ENCODE data around the gene BRPF3.
"Not testable (repeated sequence)": the region's sequence is repeated elsewhere in the genome, so short reads cannot be mapped to it uniquely, and the experiment has no call there.

Gene BRPF3

GRCh38 chr6:36200154-36200891 lies 3.8 kb downstream of the BRPF3 start:
- no peak for DNase-seq (ENCODE audit: low spot score)

DNA sequence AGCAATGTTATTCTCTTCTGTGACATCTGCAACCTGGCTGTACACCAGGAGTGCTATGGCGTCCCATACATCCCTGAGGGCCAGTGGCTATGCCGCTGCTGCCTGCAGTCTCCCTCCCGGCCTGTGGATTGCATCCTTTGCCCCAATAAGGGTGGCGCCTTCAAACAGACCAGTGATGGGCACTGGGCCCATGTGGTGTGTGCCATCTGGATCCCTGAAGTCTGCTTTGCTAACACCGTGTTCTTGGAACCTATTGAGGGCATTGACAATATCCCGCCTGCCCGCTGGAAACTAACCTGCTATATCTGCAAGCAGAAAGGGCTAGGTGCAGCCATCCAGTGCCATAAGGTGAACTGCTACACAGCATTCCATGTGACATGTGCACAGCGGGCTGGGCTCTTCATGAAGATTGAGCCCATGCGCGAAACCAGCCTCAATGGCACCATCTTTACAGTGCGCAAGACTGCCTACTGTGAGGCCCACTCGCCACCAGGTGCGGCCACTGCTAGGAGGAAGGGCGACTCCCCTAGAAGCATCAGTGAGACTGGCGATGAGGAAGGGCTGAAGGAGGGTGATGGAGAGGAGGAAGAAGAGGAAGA lies 4.6 kb downstream of the BRPF3 start:
- DNase-seq (ENCODE audit: low spot score): no peak

GRCh38 chr6:36201612-36202011 lies 5.1 kb downstream of the BRPF3 start:
- no peak for DNase-seq (ENCODE audit: low spot score)

GRCh38 chr6:36202101-36202500 lies 5.6 kb downstream of the BRPF3 start:
- no peak for DNase-seq (ENCODE audit: low spot score)

- no peak for DNase-seq (ENCODE audit: low spot score)
These were observed 7.7 kb downstream of the BRPF3 start for GRCh38 chr6:36204068-36204753.

DNA sequence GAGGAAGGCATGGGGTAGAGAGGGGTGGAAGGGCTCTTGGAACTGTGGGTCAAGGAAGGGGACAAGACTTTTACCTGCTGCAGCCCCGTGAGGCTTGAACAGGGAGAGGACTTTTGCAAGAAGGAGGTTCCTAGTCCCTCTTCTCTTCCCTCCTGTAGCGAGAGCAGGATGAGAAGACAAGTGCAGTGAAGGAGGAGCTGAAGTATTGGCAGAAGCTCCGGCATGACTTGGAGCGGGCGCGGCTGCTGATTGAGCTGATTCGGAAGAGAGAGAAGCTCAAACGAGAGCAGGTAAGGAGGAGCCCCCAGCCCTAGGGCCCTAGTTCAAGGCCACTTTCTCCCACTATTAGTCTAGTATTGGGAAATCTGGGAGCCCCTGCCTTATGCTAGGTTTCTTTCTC lies 10.6 kb downstream of the BRPF3 start:
- DNase-seq (ENCODE audit: low spot score): no peak

DNA sequence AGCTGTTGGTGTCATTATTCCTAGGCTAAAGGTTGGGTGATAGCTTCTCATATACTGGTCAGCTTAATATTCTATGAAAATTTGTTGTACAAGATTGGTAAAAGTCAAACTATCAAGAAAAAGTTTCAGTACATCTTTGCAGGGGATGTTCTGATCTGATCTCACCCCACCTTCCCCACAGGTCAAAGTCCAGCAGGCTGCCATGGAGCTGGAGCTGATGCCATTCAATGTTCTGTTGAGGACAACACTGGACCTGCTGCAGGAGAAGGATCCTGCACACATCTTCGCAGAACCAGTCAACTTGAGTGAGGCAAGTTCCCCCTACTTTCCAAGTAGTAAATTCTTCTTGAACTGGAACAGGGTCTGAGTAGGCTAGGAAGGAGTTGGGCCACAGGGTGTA lies 13.1 kb downstream of the BRPF3 start:
- DNase-seq (ENCODE audit: low spot score): no peak

- no peak for DNase-seq (ENCODE audit: low spot score)
These were observed 13.6 kb downstream of the BRPF3 start for GRCh38 chr6:36210182-36210581.

GRCh38 chr6:36210886-36211595 lies 14.5 kb downstream of the BRPF3 start:
- DNase-seq (ENCODE audit: low spot score): no peak

DNA sequence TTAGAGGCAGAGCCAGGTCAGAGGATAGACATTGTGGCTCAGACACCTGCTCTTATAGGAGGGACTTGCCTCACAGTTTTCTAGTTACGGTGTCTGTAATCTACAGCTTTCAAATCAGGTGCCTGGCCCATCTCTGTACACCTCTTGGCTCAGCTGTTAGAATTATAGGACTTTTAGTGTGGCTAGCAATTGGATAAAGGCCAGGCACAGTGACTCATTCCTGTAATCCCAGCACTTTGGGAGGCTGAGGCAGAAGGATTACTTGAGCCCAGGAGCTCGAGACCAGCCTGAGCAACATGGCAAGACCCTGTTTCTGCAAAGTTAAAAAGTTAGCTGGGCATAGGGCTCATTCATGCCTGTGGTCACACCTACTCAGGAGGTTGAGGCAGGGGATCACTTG lies 20.0 kb downstream of the BRPF3 start:
- no peak for DNase-seq (ENCODE audit: low spot score)

GRCh38 chr6:36217188-36217587 lies 20.6 kb downstream of the BRPF3 start:
- no peak for DNase-seq (ENCODE audit: low spot score)

DNA sequence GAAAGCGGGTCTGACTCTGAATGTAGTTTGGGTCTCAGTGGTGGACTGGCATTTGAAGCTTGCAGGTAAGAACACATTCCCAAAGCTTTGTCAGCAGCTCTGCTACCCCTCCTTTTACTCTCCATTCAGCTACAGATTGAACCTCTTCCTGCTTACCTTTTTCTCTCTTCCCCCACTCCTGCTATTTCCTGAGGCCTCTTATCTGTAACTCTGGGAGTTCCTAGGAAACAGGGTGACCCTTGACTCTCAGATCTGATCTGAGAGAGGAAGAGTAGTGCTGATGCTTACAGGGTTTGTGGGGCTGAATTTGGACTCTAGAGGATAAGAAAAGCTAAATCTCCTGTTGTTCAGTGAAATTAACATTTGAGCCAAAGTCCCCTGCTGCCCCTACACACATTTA lies 21.4 kb downstream of the BRPF3 start:
- no peak for DNase-seq (ENCODE audit: low spot score)

DNA sequence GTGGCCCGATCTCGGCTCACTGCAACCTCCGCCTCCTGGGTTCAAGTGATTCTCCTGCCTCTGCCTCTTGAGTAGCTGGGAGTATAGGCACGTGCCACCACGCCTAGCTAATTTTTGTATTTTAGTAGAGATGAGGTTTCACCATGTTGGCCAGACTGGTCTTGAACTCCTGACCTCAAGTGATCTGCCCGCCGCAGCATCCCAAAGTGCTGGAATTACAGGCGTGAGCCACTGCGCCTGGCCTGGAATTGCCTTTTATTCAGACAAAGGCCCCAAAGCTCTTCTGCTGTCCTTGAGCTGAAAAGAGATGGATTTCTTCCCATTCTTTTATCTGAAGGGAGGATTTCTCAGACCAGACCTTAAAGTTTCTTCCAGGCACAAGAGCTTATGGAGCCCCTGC lies 22.0 kb downstream of the BRPF3 start:
- not testable (repeated sequence) for DNase-seq (ENCODE audit: low spot score)

GRCh38 chr6:36219081-36219480 lies 22.5 kb downstream of the BRPF3 start:
- DNase-seq (ENCODE audit: low spot score): no peak

GRCh38 chr6:36220226-36220625 lies 23.7 kb downstream of the BRPF3 start:
- no peak for DNase-seq (ENCODE audit: low spot score)

GRCh38 chr6:36221674-36222073 lies 25.1 kb downstream of the BRPF3 start:
- no peak for DNase-seq (ENCODE audit: low spot score)

DNA sequence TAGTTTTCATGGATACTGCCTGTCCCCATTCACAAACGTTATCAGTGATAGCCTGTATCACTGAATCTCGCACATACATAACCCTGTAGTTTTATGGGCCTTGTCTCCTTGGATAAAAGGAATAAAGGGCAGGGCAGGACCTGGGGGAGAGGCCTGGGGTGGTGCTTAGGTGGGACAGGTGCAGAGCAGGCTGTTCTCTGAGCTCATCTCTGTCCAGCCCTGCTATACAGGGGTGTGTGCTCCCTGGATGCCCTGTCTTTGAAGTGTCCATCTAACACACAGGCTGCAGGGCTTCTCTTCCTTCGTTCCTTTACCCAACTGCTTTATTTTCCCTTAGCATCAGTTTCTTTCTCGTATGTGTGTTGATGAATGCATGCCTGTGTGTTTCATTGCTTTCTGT lies 26.4 kb downstream of the BRPF3 start:
- no peak for DNase-seq (ENCODE audit: low spot score)

DNA sequence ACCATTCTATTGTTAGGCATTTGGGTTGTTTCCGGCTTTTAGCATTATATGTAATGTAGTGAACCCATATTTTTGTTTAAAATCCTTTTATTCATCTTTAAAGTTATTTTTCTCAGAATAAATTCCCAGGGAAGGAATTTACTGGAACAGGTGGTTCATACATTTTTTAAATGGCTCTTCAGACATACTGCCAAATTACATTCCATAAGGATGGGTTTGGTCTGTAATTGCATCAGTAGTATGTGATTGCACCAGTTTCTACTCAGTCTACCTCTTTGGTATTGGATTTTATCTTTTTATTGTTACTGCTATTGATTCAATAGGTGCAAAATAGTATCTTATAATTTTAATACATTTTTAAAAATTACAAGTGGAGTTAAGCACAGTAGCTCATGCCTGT lies 27.2 kb downstream of the BRPF3 start:
- DNase-seq (ENCODE audit: low spot score): no peak

DNA sequence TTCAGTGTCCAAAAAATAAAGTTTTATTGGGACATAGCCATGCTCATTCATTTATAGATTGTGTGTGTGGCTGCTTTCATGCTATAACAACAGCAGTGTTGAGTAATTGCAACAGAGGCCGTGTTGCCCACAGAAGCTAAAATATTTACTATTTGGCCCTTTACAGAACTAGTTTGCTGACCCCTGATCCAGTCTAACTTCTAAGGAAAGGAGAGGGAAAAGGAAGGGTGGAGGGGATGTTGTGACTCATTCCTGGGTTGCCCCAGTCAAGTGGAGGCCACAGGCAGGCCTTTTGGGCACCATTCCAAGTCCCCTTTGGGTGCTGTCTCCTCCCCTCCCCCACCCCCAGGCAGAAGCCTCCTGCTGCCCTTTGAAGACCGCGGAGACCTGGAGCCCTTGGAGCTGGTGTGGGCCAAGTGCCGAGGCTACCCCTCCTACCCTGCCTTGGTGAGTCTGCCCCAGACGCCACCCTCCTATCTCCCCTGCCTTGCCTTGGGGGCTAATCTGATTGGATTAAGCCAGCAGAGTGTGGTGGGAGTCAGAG lies 28.4 kb downstream of the BRPF3 start:
- no peak for DNase-seq (ENCODE audit: low spot score)

DNA sequence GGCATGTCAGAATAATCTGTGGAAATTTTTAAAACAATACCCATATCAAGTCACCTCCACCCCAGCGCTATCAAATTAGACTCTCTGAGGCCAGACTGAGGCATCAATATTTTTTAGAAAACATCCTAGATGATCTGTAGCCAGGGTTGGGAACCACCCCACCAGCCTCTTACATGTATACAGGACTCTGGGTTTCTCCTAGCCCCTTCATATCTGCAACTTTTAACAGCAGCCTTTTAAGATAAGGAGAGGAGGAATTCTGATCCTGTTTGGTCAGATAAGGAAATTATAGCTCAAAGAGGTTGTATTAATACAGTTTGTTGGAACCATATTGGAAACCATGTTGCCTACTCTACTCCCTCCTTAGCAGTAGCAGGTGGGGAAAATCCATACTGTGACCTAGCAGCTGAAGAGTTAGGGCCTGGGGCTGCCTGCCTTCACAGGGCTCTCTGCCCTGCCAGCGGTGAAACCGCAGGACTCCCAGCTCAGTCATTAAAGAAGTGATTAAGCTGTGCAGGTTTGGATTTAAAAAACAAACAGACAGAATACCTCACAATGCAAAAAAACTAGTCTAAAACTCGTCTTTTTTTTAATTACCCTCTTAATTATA lies 30.0 kb downstream of the BRPF3 start:
- no peak for DNase-seq (ENCODE audit: low spot score)

- DNase-seq (ENCODE audit: low spot score): no peak
These were observed 31.1 kb downstream of the BRPF3 start for GRCh38 chr6:36227379-36228228.

Measured in SK-N-DZ (cell line).